Heart right ventricle (tissue), 16 donors: ENCODE measurements around the gene ISX. TPM values are rescaled to one million over a fixed set of nuclear protein-coding genes. Genes with fewer than 3 reads are reported as not detected.

ENCODE experiments used
- ATAC-seq, 8 donors: fragments of 200-7000 bp; cut with Tn5 transposase; one replicate each; pipeline ENCODE4 v1.9.1; 2020; ENCODE audit warnings: mild to moderate bottlenecking in 8 of 8, moderate library complexity in 8 of 8, moderate number of reproducible peaks in 1 of 8
- DNase-seq, 2 donors: peaks; one replicate each; pipeline ENCODE4 v3.0.0-alpha.2; 2020
- H3K27ac ChIP-seq, 10 donors: fragments of 200-600 bp; sonication (generic) in 2 of 10; one replicate each; pipeline versions ENCODE4 v1.5.0 to v1.8.0; 2020 to 2022; ENCODE audit warnings: mild to moderate bottlenecking in 3 of 10
- H3K27me3 ChIP-seq, 7 donors: fragments of 200-600 bp; one replicate each; pipeline ENCODE4 v1.8.0; 2021 to 2022; ENCODE audit warnings: mild to moderate bottlenecking in 2 of 7
- H3K36me3 ChIP-seq, 9 donors: fragments of 200-600 bp; sonication (generic) in 1 of 9; one replicate each; pipeline versions ENCODE4 v1.5.0 to v1.8.0; 2020 to 2022; ENCODE audit warnings: mild to moderate bottlenecking in 2 of 9
- H3K4me1 ChIP-seq, 9 donors: fragments of 200-600 bp; sonication (generic) in 1 of 9; one replicate each; pipeline versions ENCODE4 v1.5.0 to v1.8.0; 2020 to 2022; ENCODE audit warnings: mild to moderate bottlenecking in 4 of 9
- H3K4me3 ChIP-seq, 10 donors: fragments of 200-600 bp; sonication (generic) in 2 of 10; one replicate each; pipeline versions ENCODE4 v1.5.0 to v1.8.0; 2020 to 2022; ENCODE audit warnings: mild to moderate bottlenecking in 7 of 10, moderate library complexity in 2 of 10
- H3K9me3 ChIP-seq, 11 donors: fragments of 200-600 bp in 10 of 11; sonication (generic) in 2 of 11; one replicate each; pipeline versions ENCODE4 v1.5.0 to v1.8.0; 2013 to 2022; ENCODE audit warnings: mild to moderate bottlenecking in 2 of 11, control low read depth in 1 of 11, moderate library complexity in 1 of 11
- CTCF ChIP-seq, 9 donors: fragments of 200-600 bp; sonication (generic) in 2 of 9; IDR thresholded peaks; one replicate each; pipeline versions ENCODE4 v1.5.0 to v1.8.0; 2021 to 2022; ENCODE audit warnings: antibody characterized with exemption in 9 of 9, mild to moderate bottlenecking in 5 of 9, moderate library complexity in 1 of 9
- WGBS, 2 donors: extraction: QIAGEN DNeasy Blood & Tissue Kit; methylation state at CpG; one replicate each; pipeline ENCODE4 v1.1.7; 2013; ENCODE audit warnings: inconsistent platforms in 1 of 2; 5-methylcytosine and 5-hydroxymethylcytosine counted together
- intact Hi-C, 10 donors: fragments of 100-400 bp; cut with DNase I; formaldehyde crosslinking; loops; one replicate each; pipeline versions ENCODE4 v1.11.1 to v1.14.2; 2022
- polyA plus RNA-seq, 2 donors: library from polyadenylated mRNA; stranded (reverse); fragments of 200-250 nt; gene quantifications; one replicate each; pipeline ENCODE4 v1.2.3, GENCODE V29; 2013
- total RNA-seq, 10 donors: library from RNA; stranded (reverse); fragmentation: NEBNext Ultra II Directional in 3 of 10; extraction: Animal tissue kit (Norgen Biotek cat#: 25700) in 3 of 10; gene quantifications; one replicate each; pipeline versions ENCODE4 v1.2.1 to v1.2.4, GENCODE V29; 2021 to 2023
- donor health status: Arrhythmogenic right ventricular cardiomyopathy.
- donor health status: ischemic (EF 13 %, LVEDD 7.1; RV severe dilation, severe dysfunction).
- donor health status: healthy with polysubstance abuse.
- donor health status: DM: no; HTN: yes; CAD: no.
- donor health status: DM: no; HTN: no; CAD: no.
- donor health status: ischemic (EF 25% LVEDD 6.9; RV normal size, moderate dysfunction).
- donor health status: ischemic (EF 25% LVEDD 5.7; RV mildly dilated, moderate dysfunction).
- donor health status: healthy.
- donor health status: DM: yes; HTN: yes; CAD: no.
- donor health status: Ischemic cardiomyopathy.
- donor health status: ischemic (EF 35%, LVEDD 5.7; RV mildly dilated, moderate dysfunction).
- donor health status: nonischemic (EF 11% LVEDD 7.7; RV severe dilation, severe dysfunction).
- donor health status: DM: yes; HTN: yes; CAD: no.
- donor health status: PGD.
- donor health status: ischemic (EF 29% LVEDD 5.4; RV normal size, mild dysfunction).
- donor health status: nonischemic (EF 23%, LVEDD 6.1; RV moderate dilation, normal function).

The ISX gene
- total and polyA plus RNA-seq, 12 donors: not detected

- no peak for TF ChIP-seq CTCF (IDR thresholded peaks at IDR 0.05)
- WGBS, 2 donors: 82 to 83% methylated on average over 9 of the region's 9 CpGs
- H3K27ac ChIP-seq: no peak overlapping the region
- H3K36me3 ChIP-seq: no peaks in the 10 kb centered on the region
- ATAC-seq (no peak), DNase-seq (no peak)
- no peaks in the 10 kb centered on the region for H3K9me3 ChIP-seq
- H3K27me3 ChIP-seq: no peaks in the 10 kb centered on the region
- no peaks in the 10 kb centered on the region for H3K4me1 ChIP-seq
- H3K4me3 ChIP-seq: no peak overlapping the region
- intact Hi-C loops: no loop called here
These were observed 50.9 kb downstream of the ISX start for GRCh38 chr22:35116817-35117216.

- Histone ChIP-seq H3K4me1 (no peaks in the 10 kb centered on the region), H3K27ac (no peak overlapping the region), H3K36me3 (no peaks in the 10 kb centered on the region), H3K4me3 (no peak overlapping the region), H3K9me3 (no peaks in the 10 kb centered on the region), H3K27me3 (peaks cover 0 to 5% (median 0%) of the 10 kb centered on the region in 7 donors)
- intact Hi-C loops: no loop called here
- TF ChIP-seq CTCF (IDR thresholded peaks at IDR 0.05): no peak
- ATAC-seq: no peak
- DNase-seq: no peak
These were observed 53.5 kb downstream of the ISX start for GRCh38 chr22:35119494-35119893.

- Histone ChIP-seq H3K36me3 (no peaks in the 10 kb centered on the region), H3K4me1 (no peaks in the 10 kb centered on the region), H3K27ac (no peak overlapping the region), H3K4me3 (no peak overlapping the region), H3K27me3 (peaks cover 0 to 20% (median 15%) of the 10 kb centered on the region in 7 donors), H3K9me3 (no peaks in the 10 kb centered on the region)
- no peak for TF ChIP-seq CTCF (IDR thresholded peaks at IDR 0.05)
- intact Hi-C loops: no loop called here
- ATAC-seq (no peak), DNase-seq (no peak)
- 35 to 40% methylated on average over 3 of the region's 3 CpGs for WGBS, 2 donors
These were observed 58.8 kb downstream of the ISX start for GRCh38 chr22:35124691-35125219.

- Histone ChIP-seq H3K27me3 (peaks cover 0 to 30% (median 20%) of the 10 kb centered on the region in 7 donors), H3K9me3 (no peaks in the 10 kb centered on the region), H3K36me3 (no peaks in the 10 kb centered on the region), H3K27ac (no peak overlapping the region), H3K4me1 (no peaks in the 10 kb centered on the region), H3K4me3 (no peak overlapping the region)
- DNase-seq (no peak), ATAC-seq (no peak)
- TF ChIP-seq CTCF (IDR thresholded peaks at IDR 0.05): no peak
- intact Hi-C loops: no loop called here
- 65 to 69% methylated on average over 8 of the region's 8 CpGs for WGBS, 2 donors
These were observed 61.0 kb downstream of the ISX start for GRCh38 chr22:35126993-35127392.
